ENCODE data around the gene SLC66A1. TPM values are rescaled to one million over a fixed set of nuclear protein-coding genes. Genes with fewer than 3 reads are reported as not detected.

Gene SLC66A1
- total RNA-seq, 1 donor from 2014 or later: 11.1 TPM

GRCh38 chr1:19333587-19334354 is 21.6 kb downstream of the SLC66A1 start:
- intact Hi-C loops (cut with DNase I): no loop called here
- Histone ChIP-seq H3K9me3 (no peaks in the 10 kb centered on the region), H3K4me1 (no peaks in the 10 kb centered on the region), H3K27ac (no peak overlapping the region), H3K4me3 (no peak overlapping the region), H3K36me3 (peaks cover 18 to 25% of the 10 kb centered on the region in 2 donors), H3K27me3 (no peaks in the 10 kb centered on the region)
- no peak for DNase-seq (ENCODE audit: low spot score in 2 of 2)
- no peak for TF ChIP-seq CTCF (IDR thresholded peaks at IDR 0.05)

GRCh38 chr1:19336543-19336942 is 24.4 kb downstream of the SLC66A1 start:
- no peak for DNase-seq (ENCODE audit: low spot score in 2 of 2)
- peaks cover 35 to 47% of the 10 kb centered on the region in 2 donors for H3K36me3 ChIP-seq
- intact Hi-C loops (cut with DNase I): no loop called here
- TF ChIP-seq CTCF (IDR thresholded peaks at IDR 0.05): no peak
- H3K27me3 ChIP-seq: no peaks in the 10 kb centered on the region
- H3K9me3 ChIP-seq: no peaks in the 10 kb centered on the region
- peaks cover 0 to 4% of the 10 kb centered on the region in 2 donors for H3K4me1 ChIP-seq
- H3K4me3 ChIP-seq: no peak overlapping the region
- H3K27ac ChIP-seq: no peak overlapping the region

GRCh38 chr1:19337289-19337688 is 25.2 kb downstream of the SLC66A1 start:
- Histone ChIP-seq H3K9me3 (no peaks in the 10 kb centered on the region), H3K27me3 (no peaks in the 10 kb centered on the region), H3K4me1 (peaks cover 4 to 7% of the 10 kb centered on the region in 2 donors), H3K4me3 (no peak overlapping the region), H3K36me3 (peaks cover 38 to 46% of the 10 kb centered on the region in 2 donors), H3K27ac (no peak overlapping the region)
- DNase-seq (ENCODE audit: low spot score in 2 of 2): no peak
- TF ChIP-seq CTCF (IDR thresholded peaks at IDR 0.05): no peak
- intact Hi-C loops (cut with DNase I): no loop called here

GRCh38 chr1:19338323-19338762 is 26.2 kb downstream of the SLC66A1 start:
- no peak for TF ChIP-seq CTCF (IDR thresholded peaks at IDR 0.05)
- H3K4me1 ChIP-seq: peaks cover 4 to 8% of the 10 kb centered on the region in 2 donors
- intact Hi-C loops (cut with DNase I): no loop called here
- H3K27ac ChIP-seq: no peak overlapping the region
- H3K4me3 ChIP-seq: no peak overlapping the region
- H3K27me3 ChIP-seq: no peaks in the 10 kb centered on the region
- peaks cover 49 to 53% of the 10 kb centered on the region in 2 donors for H3K36me3 ChIP-seq
- no peak for DNase-seq (ENCODE audit: low spot score in 2 of 2)
- no peaks in the 10 kb centered on the region for H3K9me3 ChIP-seq

GRCh38 chr1:19339214-19339861 is 27.2 kb downstream of the SLC66A1 start:
- no peak for DNase-seq (ENCODE audit: low spot score in 2 of 2)
- Histone ChIP-seq H3K4me1 (peaks cover 4 to 8% of the 10 kb centered on the region in 2 donors), H3K4me3 (no peak overlapping the region), H3K27me3 (no peaks in the 10 kb centered on the region), H3K9me3 (no peaks in the 10 kb centered on the region), H3K27ac (no peak overlapping the region), H3K36me3 (peaks cover 58 to 59% of the 10 kb centered on the region in 2 donors)
- intact Hi-C loops (cut with DNase I): no loop called here
- no peak for TF ChIP-seq CTCF (IDR thresholded peaks at IDR 0.05)
